K562 (cell line): Measurements from ENCODE around the gene TSPYL4. TPM values are rescaled to one million over a fixed set of nuclear protein-coding genes. Genes with fewer than 3 reads are reported as not detected.

ENCODE experiments used
- DPF2 ChIP-seq: fragments of 450-650 bp; IDR thresholded peaks from 2 replicates; pipeline ENCODE4 v1.6.1; 2016
- HCFC1 ChIP-seq: IDR thresholded peaks from 2 replicates; pipeline ENCODE4 v1.6.1; 2012; ENCODE audit warnings: low read depth, low read length, improper control_type of control experiment
- HMG20A ChIP-seq: fragments of 450-650 bp; formaldehyde crosslinking; conservative IDR thresholded peaks from 2 replicates; pipeline ENCODE4 v1.4.0; 2020; ENCODE audit warnings: mild to moderate bottlenecking, mixed read lengths
- STAT5A ChIP-seq: IDR thresholded peaks from 2 replicates; pipeline ENCODE4 v1.6.1; 2012; ENCODE audit warnings: low read length, inconsistent platforms, borderline replicate concordance
- TCF3 ChIP-seq: sonication (generic); formaldehyde crosslinking; IDR thresholded peaks from 2 replicates; pipeline ENCODE4 v1.4.0; 2020; ENCODE audit warnings: mild to moderate bottlenecking, missing genetic modification reagents
- ZNF507 ChIP-seq: conservative IDR thresholded peaks from 2 replicates; pipeline ENCODE4 v1.6.1; 2017; ENCODE audit warnings: missing genetic modification characterization, missing compliant biosample characterization
- ZNF644 ChIP-seq: fragments of 200-800 bp; sonication (Bioruptor generic); IDR thresholded peaks from 2 replicates; pipeline ENCODE4 v1.6.1; 2016; ENCODE audit warnings: low read depth, missing genetic modification characterization, missing compliant biosample characterization
- ZNF764 ChIP-seq: fragments of 250-450 bp; sonication (Bioruptor Pico); IDR thresholded peaks from 2 replicates; pipeline ENCODE4 v1.4.0; 2020; ENCODE audit warnings: low read depth, mild to moderate bottlenecking, moderate library complexity
- polyA plus RNA-seq, 8 experiments: library from polyadenylated mRNA; depleted of rRNA in 4 of 8; stranded (reverse) in 5 of 8; unstranded in 3 of 8; fragments of >200 nt; fragmentation: Nextera tagmentation in 2 of 8; fragmentation: Illumina TruSeq in 1 of 8; extraction: Ambion mirVana in 2 of 8; extraction: Trizol in 1 of 8; gene quantifications; 2 replicates each; pipeline versions ENCODE4 v1.2.1 to v1.2.3, GENCODE V29; 2011 to 2014; ENCODE audit warnings: inconsistent platforms in 1 of 8, missing spikeins in 1 of 8
- total RNA-seq, 7 experiments: library from RNA; depleted of rRNA in 6 of 7; stranded (reverse); fragments of >200 nt in 6 of 7; fragmentation: Illumina TruSeq in 2 of 7; extraction: Trizol in 2 of 7; gene quantifications; 2 replicates each; pipeline versions ENCODE4 v1.2.1 to v1.2.3, GENCODE V29; 2011 to 2021; ENCODE audit warnings: low replicate concordance in 1 of 7
- TF ChIP-seq, protein P1 (sequence below): sonication (generic); formaldehyde crosslinking; IDR thresholded peaks from 2 replicates; pipeline ENCODE4 v1.8.0; 2022; ENCODE audit warnings: missing genetic modification reagents, mild to moderate bottlenecking, moderate library complexity, borderline replicate concordance
- TF ChIP-seq, protein P2 (sequence below): sonication (generic); formaldehyde crosslinking; IDR thresholded peaks from 2 replicates; pipeline ENCODE4 v1.8.1; 2023; ENCODE audit warnings: mild to moderate bottlenecking, missing genetic modification reagents
- TF ChIP-seq, protein P3 (sequence below): fragments of 450-650 bp; IDR thresholded peaks from one replicate; pipeline ENCODE4 v1.6.1; 2018; ENCODE audit warnings: mild to moderate bottlenecking, moderate library complexity; ENCODE audit not compliant: partially characterized antibody
- TF ChIP-seq, protein P4 (sequence below): IDR thresholded peaks from 3 replicates; pipeline ENCODE4 v1.6.1; 2011; ENCODE audit warnings: borderline replicate concordance, mild to moderate bottlenecking, moderate library complexity; ENCODE audit not compliant: insufficient read length; ENCODE audit errors: extremely low read depth
- TF ChIP-seq, protein P5 (sequence below), 2 experiments: fragments of 450-650 bp; IDR thresholded peaks; 2 replicates each; pipeline ENCODE4 v1.6.1; 2016
- TF ChIP-seq, protein P6 (sequence below): conservative IDR thresholded peaks from 2 replicates; pipeline ENCODE4 v1.6.1; 2011; ENCODE audit warnings: low read depth, mild to moderate bottlenecking, low read length; ENCODE audit not compliant: control insufficient read depth

Gene TSPYL4
- total and polyA plus RNA-seq, 9 of the 15 experiments (the other 6 are each of a cell fraction or from before 2014, with no cell fraction given): 0.69 to 18.0 (median 9.1) TPM

DNA sequence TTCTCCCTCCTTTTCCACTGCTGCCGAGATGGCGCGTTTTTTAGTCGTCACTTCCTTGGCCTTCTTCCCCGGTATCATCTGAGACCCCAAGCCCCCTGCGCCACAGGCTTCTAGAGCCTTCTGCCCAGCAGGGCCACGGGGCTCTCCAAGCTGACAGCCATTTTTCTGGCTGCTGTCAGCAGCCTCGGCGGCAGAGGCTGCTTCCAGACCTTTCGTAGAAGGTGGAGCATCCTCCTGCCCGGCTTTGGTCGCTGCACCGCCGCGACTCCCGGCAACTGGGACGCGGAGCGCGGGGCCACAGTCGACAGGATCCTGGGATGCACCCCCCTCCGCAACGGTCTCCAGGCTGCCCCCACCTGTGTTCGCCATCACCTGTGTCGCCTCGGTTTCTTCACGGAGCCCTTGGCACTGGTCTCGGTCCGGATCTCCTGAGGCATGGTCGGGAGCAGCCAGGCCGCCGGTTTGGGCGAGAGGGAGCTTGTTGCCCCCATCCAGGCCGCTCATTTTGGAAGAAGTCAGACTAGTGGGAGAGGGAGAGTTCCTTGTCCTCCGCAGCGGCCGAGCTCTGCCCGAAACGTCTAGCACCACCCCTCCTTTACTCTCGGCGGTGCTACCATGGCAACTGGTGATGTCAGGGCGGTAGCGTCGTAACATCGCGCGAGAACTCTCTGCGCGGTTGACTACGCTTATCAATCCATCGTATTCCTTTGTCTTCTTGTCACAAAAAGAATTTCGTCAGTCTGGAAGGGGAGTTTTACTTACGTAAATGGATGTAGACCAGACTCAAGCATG lies at the start of gene TSPYL4 (continued):
- TF ChIP-seq, protein P1, sequence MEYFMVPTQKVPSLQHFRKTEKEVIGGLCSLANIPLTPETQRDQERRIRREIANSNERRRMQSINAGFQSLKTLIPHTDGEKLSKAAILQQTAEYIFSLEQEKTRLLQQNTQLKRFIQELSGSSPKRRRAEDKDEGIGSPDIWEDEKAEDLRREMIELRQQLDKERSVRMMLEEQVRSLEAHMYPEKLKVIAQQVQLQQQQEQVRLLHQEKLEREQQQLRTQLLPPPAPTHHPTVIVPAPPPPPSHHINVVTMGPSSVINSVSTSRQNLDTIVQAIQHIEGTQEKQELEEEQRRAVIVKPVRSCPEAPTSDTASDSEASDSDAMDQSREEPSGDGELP (CRISPR knock-in tag): no peak; the same call in 1 of the 2 replicates
- TF ChIP-seq, protein P2, sequence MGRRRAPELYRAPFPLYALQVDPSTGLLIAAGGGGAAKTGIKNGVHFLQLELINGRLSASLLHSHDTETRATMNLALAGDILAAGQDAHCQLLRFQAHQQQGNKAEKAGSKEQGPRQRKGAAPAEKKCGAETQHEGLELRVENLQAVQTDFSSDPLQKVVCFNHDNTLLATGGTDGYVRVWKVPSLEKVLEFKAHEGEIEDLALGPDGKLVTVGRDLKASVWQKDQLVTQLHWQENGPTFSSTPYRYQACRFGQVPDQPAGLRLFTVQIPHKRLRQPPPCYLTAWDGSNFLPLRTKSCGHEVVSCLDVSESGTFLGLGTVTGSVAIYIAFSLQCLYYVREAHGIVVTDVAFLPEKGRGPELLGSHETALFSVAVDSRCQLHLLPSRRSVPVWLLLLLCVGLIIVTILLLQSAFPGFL (CRISPR knock-in tag): no peak
- TF ChIP-seq ZNF644 (tag): no peak
- no peak for TF ChIP-seq TCF3 (CRISPR knock-in tag)
- TF ChIP-seq, protein P3, sequence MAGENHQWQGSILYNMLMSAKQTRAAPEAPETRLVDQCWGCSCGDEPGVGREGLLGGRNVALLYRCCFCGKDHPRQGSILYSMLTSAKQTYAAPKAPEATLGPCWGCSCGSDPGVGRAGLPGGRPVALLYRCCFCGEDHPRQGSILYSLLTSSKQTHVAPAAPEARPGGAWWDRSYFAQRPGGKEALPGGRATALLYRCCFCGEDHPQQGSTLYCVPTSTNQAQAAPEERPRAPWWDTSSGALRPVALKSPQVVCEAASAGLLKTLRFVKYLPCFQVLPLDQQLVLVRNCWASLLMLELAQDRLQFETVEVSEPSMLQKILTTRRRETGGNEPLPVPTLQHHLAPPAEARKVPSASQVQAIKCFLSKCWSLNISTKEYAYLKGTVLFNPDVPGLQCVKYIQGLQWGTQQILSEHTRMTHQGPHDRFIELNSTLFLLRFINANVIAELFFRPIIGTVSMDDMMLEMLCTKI: no peak
- no peak for TF ChIP-seq ZNF764
- no peak for TF ChIP-seq STAT5A
- TF ChIP-seq, protein P4, sequence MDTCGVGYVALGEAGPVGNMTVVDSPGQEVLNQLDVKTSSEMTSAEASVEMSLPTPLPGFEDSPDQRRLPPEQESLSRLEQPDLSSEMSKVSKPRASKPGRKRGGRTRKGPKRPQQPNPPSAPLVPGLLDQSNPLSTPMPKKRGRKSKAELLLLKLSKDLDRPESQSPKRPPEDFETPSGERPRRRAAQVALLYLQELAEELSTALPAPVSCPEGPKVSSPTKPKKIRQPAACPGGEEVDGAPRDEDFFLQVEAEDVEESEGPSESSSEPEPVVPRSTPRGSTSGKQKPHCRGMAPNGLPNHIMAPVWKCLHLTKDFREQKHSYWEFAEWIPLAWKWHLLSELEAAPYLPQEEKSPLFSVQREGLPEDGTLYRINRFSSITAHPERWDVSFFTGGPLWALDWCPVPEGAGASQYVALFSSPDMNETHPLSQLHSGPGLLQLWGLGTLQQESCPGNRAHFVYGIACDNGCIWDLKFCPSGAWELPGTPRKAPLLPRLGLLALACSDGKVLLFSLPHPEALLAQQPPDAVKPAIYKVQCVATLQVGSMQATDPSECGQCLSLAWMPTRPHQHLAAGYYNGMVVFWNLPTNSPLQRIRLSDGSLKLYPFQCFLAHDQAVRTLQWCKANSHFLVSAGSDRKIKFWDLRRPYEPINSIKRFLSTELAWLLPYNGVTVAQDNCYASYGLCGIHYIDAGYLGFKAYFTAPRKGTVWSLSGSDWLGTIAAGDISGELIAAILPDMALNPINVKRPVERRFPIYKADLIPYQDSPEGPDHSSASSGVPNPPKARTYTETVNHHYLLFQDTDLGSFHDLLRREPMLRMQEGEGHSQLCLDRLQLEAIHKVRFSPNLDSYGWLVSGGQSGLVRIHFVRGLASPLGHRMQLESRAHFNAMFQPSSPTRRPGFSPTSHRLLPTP: no peak
- TF ChIP-seq, protein P5, sequence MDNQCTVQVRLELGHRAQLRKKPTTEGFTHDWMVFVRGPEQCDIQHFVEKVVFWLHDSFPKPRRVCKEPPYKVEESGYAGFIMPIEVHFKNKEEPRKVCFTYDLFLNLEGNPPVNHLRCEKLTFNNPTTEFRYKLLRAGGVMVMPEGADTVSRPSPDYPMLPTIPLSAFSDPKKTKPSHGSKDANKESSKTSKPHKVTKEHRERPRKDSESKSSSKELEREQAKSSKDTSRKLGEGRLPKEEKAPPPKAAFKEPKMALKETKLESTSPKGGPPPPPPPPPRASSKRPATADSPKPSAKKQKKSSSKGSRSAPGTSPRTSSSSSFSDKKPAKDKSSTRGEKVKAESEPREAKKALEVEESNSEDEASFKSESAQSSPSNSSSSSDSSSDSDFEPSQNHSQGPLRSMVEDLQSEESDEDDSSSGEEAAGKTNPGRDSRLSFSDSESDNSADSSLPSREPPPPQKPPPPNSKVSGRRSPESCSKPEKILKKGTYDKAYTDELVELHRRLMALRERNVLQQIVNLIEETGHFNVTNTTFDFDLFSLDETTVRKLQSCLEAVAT (IDR thresholded peaks at IDR 0.05): no peak
- 0 out of 2 replicates have a peak, but pooled peaks have one; percentile 43 for TF ChIP-seq DPF2
- TF ChIP-seq, protein P6, sequence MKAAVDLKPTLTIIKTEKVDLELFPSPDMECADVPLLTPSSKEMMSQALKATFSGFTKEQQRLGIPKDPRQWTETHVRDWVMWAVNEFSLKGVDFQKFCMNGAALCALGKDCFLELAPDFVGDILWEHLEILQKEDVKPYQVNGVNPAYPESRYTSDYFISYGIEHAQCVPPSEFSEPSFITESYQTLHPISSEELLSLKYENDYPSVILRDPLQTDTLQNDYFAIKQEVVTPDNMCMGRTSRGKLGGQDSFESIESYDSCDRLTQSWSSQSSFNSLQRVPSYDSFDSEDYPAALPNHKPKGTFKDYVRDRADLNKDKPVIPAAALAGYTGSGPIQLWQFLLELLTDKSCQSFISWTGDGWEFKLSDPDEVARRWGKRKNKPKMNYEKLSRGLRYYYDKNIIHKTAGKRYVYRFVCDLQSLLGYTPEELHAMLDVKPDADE: no peak; the same call in 1 of the 2 replicates
- TF ChIP-seq ZNF507: no peak
- no peak for TF ChIP-seq HMG20A (CRISPR knock-in tag)
- no peak; the same call in 1 of the 2 replicates for TF ChIP-seq HCFC1
